ENCODE measurements around the gene CEMIP2. TPM values are rescaled to one million over a fixed set of nuclear protein-coding genes. Genes with fewer than 3 reads are reported as not detected.

The CEMIP2 gene
- total and polyA plus RNA-seq, 4 donors, result 18.8 to 123 (median 38.6) TPM

- H3K27ac ChIP-seq (ENCODE audit: low read depth in 1 of 2, low read length in 2 of 2), result no peak overlapping the region
- H3K4me1 ChIP-seq (ENCODE audit: control insufficient read depth in 4 of 4, insufficient read depth in 4 of 4, low read length in 3 of 4), result no peaks in the 10 kb centered on the region
- no peak overlapping the region for H3K9ac ChIP-seq (ENCODE audit: low read depth in 1 of 2, low read length in 2 of 2)
- no peak overlapping the region for H3K4me3 ChIP-seq (ENCODE audit: low read depth in 1 of 3, low read length in 3 of 3)
- WGBS, result 94% methylated on average over 4 of the region's 4 CpGs
- no peak for TF ChIP-seq FOXA1 (IDR thresholded peaks at IDR 0.05)
- TF ChIP-seq ATF3 (IDR thresholded peaks at IDR 0.05), result no peak
- TF ChIP-seq HNF4G (IDR thresholded peaks at IDR 0.05), result no peak
- no peak for TF ChIP-seq CTCF (IDR thresholded peaks at IDR 0.05; ENCODE audit: low read depth, low read length, missing input control)
- TF ChIP-seq ZBTB33 (IDR thresholded peaks at IDR 0.05), result no peak
- TF ChIP-seq NR2F2 (IDR thresholded peaks at IDR 0.05), result no peak
- TF ChIP-seq REST (IDR thresholded peaks at IDR 0.05), result no peak
- no peak for TF ChIP-seq GABPA (IDR thresholded peaks at IDR 0.05 in 1 of 2, conservative IDR thresholded peaks at IDR 0.05 in 1 of 2)
- no peak for TF ChIP-seq RXRA (IDR thresholded peaks at IDR 0.05)
- no peak for TF ChIP-seq FOXA2 (IDR thresholded peaks at IDR 0.05)
- TF ChIP-seq RAD21 (IDR thresholded peaks at IDR 0.05), result no peak
- TF ChIP-seq TAF1 (conservative IDR thresholded peaks at IDR 0.05), result no peak
- TF ChIP-seq JUND (IDR thresholded peaks at IDR 0.05), result no peak
- no peak for TF ChIP-seq EGR1 (IDR thresholded peaks at IDR 0.05; ENCODE audit: low read depth in 2 of 2)
- TF ChIP-seq HNF4A (conservative IDR thresholded peaks at IDR 0.05), result no peak
- TF ChIP-seq SP1 (IDR thresholded peaks at IDR 0.05), result no peak
- TF ChIP-seq MAX (IDR thresholded peaks at IDR 0.05), result no peak
- no peaks in the 10 kb centered on the region for H3K27me3 ChIP-seq (ENCODE audit: control insufficient read depth in 4 of 4, insufficient read depth in 4 of 4, low read length in 3 of 4)
- no peaks in the 10 kb centered on the region for H3K36me3 ChIP-seq (ENCODE audit: control insufficient read depth in 4 of 4, insufficient read depth in 3 of 4, low read depth in 1 of 4, low read length in 3 of 4)
- H3K9me3 ChIP-seq (ENCODE audit: control insufficient read depth in 4 of 4, low read length in 3 of 4), result no peaks in the 10 kb centered on the region
- DNase-seq (ENCODE audit: low spot score), result no peak
These were observed 104.3 kb downstream of the CEMIP2 start for GRCh38 chr9:71663931-71664459.

Data from liver (tissue), 9 donors.